HL-60 (cell line): ENCODE measurements around the gene TLK2.

ENCODE experiments used
- DNase-seq, 2 experiments: peaks; one replicate each; pipeline ENCODE4 v3.0.0-alpha.2; 2010 to 2020; ENCODE audit warnings: low read depth in 1 of 2, low spot score in 1 of 2
- H3K27ac ChIP-seq: fragments of 250-450 bp; sonication (Bioruptor Pico); replicated peaks from 2 replicates; pipeline ENCODE4 v1.5.1; 2020; ENCODE audit warnings: mild to moderate bottlenecking, moderate library complexity
- H3K27me3 ChIP-seq: fragments of 250-450 bp; sonication (Bioruptor Pico); 2 replicates; pipeline ENCODE4 v1.5.1; 2021; ENCODE audit warnings: mild to moderate bottlenecking, moderate library complexity; ENCODE audit not compliant: insufficient read depth, poor library complexity, severe bottlenecking
- H3K4me3 ChIP-seq: replicated peaks from 2 replicates; pipeline ENCODE4 v1.5.1; 2011; ENCODE audit warnings: mild to moderate bottlenecking, control low read depth, low read length; ENCODE audit not compliant: insufficient read depth
- CTCF ChIP-seq: IDR thresholded peaks from one replicate; pipeline ENCODE4 v1.5.1; 2011; ENCODE audit warnings: low read length, control low read depth, inconsistent platforms; ENCODE audit not compliant: insufficient read depth
- GABPA ChIP-seq: IDR thresholded peaks from 2 replicates; pipeline ENCODE4 v1.6.1; 2012; ENCODE audit warnings: low read depth
- POLR2AphosphoS5 ChIP-seq: IDR thresholded peaks from 2 replicates; pipeline ENCODE4 v1.6.1; 2012; ENCODE audit warnings: low read depth
- REST ChIP-seq: IDR thresholded peaks from 2 replicates; pipeline ENCODE4 v1.6.1; 2012; ENCODE audit warnings: low read depth; ENCODE audit not compliant: insufficient replicate concordance
- SPI1 ChIP-seq: IDR thresholded peaks from 2 replicates; pipeline ENCODE4 v1.6.1; 2012; ENCODE audit warnings: low read depth, mild to moderate bottlenecking, borderline replicate concordance

TLK2 gene

GRCh38 chr17:62614142-62614541, 135.5 kb downstream of the TLK2 start:
- TF ChIP-seq CTCF (no peak), REST (no peak), GABPA (no peak), SPI1 (no peak), POLR2AphosphoS5 (no peak)

GRCh38 chr17:62615503-62615902, 136.9 kb downstream of the TLK2 start:
- TF ChIP-seq GABPA (no peak), CTCF (no peak), SPI1 (no peak), POLR2AphosphoS5 (no peak), REST (no peak)
- H3K27ac ChIP-seq: no peak overlapping the region
- no peak for DNase-seq
- H3K27me3 ChIP-seq: no peaks in the 10 kb centered on the region
- H3K4me3 ChIP-seq: no peak overlapping the region

More at GRCh38 chr17:62614142-62614541, 135.5 kb downstream of the TLK2 start:
- Histone ChIP-seq H3K27me3 (no peaks in the 10 kb centered on the region), H3K27ac (no peak overlapping the region), H3K4me3 (no peak overlapping the region)
- DNase-seq: no peak

DNA sequence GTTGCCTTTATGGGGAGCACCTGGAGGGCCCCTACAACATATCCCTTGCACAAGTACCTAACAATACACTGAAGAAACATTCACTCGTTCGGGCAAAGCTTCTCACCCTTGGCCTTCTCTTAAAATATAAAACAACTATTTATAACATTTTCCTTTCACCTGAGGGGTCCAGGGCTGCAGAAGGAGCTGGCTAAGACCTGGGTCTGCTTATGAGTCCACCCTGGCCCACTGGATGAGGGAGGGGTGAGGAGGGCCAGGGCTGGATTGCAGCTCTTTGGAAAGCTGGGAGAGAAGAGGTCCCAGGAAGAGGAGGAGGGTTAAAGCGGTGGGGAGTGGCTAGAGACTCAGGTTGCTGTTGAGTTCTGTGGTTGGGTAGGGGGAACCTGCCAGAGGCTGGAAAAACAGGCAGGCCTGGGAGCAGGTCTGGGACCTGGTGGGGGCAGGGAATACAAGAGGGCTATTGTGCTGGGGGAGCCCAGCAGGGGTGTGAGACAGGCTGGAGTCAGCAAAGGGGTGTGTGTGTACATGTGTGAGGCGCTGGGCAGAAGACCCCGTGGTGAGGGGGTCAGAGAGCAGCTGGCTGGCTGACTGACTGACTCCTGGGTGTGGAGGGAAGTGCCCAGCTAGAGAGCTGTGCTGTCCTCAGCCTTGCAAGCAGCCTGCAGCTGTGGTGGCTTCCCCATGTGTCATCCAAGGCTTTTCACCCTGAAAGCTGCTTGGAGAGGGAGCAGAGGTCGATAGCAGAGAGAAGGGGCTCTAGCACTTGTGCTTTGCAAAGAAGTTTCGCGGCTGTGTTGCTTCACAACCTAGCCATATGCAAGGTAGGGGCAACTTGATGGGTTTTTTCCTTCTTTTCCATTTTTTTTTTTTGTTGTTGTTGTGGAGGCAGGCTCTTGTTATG, 138.6 kb downstream of the TLK2 start:
- Histone ChIP-seq H3K27me3 (no peaks in the 10 kb centered on the region), H3K4me3 (no peak overlapping the region), H3K27ac (peak overlapping the region; percentile 41)
- TF ChIP-seq POLR2AphosphoS5 (no peak), GABPA (no peak), CTCF (no peak), SPI1 (peak; percentile 74), REST (no peak)
- DNase-seq: peak in 1 of 2 experiments; percentile 69
